Suppressor macrophage treated with lipopolysaccharide for 4 hours (primary cell): ENCODE results near the gene RABEP2.
"Not testable (repeated sequence)": the region's sequence is repeated elsewhere in the genome, so short reads cannot be mapped to it uniquely, and the experiment has no call there.

Source experiments
- DNase-seq: peaks from one replicate; pipeline ENCODE4 v3.0.0-alpha.2; 2020

The RABEP2 gene

GRCh38 chr16:28876973-28877654 is 47.9 kb downstream of the RABEP2 start:
- DNase-seq, result no peak

- no peak for DNase-seq
These were observed 48.9 kb downstream of the RABEP2 start for GRCh38 chr16:28876019-28876659.

GRCh38 chr16:28875134-28876018 is 49.7 kb downstream of the RABEP2 start:
- no peak for DNase-seq

- DNase-seq, result no peak
These were observed 50.6 kb downstream of the RABEP2 start for GRCh38 chr16:28874406-28874805.

GRCh38 chr16:28873543-28874201 is 51.4 kb downstream of the RABEP2 start:
- peak; percentile 61 for DNase-seq

DNA sequence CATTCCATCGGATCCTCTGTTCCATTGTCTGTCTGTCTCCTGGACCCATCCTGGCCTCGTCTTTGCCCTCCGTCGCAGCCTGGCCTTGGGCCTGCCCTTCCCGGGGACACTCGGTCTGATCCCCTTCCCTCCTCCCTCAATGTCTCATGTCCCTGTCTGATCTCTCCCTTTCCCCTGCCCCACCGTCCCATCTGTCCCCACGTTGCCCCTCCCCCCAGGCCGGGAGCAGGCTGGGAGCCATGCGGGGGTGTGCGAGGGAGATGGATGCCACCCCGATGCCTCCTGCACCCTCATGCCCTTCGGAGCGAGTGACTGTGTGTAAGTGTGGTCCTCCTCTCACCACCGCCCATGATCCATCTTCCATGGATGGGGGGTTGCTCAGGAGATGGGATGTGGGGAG is 52.1 kb downstream of the RABEP2 start:
- DNase-seq, result no peak

- DNase-seq, result no peak
These were observed 55.8 kb downstream of the RABEP2 start for GRCh38 chr16:28869201-28869600.

GRCh38 chr16:28867646-28868045 is 57.4 kb downstream of the RABEP2 start:
- not testable (repeated sequence) for DNase-seq

DNA sequence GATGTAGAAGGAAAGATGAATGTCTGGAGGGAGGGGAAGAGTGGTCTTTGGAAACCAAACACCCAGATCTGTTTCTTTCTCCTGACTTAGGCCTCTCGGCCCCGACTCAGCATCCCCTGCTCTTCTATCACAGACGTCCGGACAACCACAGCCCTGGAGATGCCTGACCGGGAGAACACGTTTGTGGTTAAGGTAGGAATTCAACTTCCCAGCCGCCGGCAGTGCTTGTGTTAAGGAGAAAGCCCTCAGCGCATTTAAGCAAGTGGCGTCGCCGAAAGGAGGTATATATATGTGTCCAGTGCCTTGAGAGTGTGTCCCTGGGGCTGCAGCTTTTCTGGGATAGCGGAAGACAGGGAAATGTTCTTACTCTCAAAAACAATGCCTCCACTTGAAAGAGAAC is 57.8 kb downstream of the RABEP2 start:
- no peak for DNase-seq

DNA sequence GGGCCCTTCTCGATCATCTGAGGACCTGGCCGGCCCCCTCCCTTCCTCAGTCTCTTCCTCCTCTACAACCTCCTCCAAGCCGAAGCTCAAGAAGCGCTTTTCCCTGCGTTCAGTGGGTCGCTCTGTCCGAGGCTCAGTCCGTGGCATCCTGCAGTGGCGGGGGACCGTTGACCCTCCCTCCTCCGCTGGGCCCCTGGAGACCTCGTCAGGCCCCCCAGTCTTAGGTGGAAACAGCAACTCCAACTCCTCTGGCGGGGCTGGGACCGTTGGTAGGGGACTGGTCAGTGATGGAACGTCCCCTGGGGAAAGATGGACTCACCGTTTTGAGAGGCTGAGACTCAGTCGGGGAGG is 58.6 kb downstream of the RABEP2 start:
- no peak for DNase-seq

DNA sequence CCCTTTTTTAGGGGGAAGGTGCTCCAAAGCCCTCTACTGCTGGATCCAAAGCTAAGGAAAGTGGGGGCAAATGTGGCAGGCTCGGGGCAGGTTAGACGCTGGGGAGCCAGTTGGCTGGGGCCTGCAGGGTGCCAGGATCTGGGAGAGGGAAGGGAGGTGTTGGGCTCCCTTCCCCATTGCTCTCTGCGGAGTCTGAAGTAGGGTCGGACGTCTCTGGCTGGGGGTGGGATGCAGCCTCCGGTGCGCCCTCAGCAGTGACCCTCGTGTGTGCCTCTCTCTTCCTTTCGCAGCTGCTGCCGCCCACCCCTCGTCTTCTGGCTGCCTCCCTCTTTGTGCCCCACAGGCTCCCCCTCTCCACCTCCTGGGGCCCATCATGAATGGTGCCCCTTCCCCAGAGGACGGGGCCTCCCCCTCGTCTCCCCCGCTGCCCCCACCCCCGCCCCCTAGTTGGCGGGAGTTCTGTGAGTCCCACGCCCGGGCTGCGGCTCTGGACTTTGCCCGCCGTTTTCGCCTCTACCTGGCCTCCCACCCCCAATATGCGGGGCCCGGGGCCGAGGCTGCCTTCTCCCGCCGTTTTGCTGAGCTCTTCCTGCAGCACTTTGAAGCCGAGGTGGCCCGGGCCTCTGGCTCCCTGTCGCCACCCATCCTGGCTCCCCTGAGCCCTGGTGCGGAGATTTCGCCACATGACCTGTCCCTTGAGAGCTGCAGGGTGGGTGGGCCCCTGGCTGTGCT is 59.1 kb downstream of the RABEP2 start:
- no peak for DNase-seq

DNA sequence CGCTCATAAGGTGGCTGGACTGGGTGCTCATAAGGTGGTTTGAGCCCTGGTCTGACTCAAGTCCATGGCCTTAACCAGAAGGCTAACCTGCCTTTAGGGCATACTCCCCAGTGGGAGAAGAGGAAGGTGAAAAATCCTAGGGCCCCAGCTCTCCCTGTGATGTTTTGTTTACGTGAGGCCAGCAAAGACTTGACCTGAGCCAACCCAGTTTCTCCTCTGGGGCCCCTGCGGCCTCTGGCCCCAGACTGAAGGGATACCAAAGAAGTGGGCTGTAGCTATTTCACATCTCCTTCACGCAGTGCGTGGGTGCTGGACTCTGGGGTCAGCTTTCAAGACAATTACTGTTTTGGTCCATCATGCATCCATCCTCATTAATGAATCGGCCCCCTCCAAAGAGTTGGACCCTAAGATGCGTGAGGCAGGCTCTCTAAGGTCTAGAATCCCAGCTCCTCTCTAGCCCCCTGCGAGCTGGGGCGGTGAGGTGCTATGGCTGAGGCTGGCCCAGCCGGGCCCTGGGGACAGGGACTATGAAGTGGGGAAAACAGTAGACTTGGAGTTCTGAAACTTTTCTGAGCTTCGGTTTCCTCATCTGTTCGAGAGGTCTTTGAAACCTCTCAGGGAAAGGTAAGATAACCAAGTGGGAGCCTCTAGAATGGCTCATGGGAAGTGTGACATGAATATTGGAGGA is 59.9 kb downstream of the RABEP2 start:
- DNase-seq, result no peak

DNA sequence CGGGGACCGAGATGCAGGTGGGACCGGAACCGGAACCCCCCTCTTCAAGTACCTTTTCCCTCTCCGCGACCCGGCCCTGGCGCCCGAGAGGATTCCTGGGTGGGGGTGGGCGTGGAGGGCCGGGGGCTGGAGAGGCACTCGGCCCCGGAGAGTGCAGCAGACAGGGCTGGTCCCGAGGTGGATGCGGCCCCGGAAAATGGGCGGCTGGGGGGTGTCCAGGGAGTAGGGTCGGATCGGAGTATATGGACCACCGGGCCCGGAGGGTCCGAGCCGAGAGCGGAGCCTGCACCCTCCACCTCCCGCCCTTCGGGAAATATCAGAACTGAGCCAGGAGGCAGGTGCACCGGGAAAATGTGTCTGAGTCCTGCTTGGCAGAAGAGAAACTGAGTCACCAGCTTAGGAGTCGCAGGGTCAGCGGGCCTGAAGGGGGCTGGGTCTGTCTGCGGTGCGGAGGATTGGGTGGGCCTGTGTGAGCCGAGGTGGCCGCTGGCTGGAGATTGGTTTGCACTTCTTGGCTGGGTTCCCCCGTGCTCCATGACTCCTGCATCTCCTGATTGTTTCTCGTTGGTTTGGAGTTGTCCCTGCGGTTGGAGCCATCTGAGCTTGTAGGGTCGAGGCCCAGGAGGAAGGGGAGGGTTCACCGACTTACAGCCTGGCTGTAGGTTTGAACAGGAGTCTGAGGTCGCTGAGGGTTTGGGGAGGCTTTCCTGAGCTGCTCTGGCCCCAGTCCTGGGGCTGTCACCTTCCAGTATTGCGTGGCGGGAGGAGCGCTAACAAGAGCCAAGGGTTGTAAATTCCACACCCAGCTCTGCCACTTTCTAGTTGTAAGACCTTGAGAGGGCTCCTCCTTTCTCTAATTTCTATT is 60.9 kb downstream of the RABEP2 start:
- DNase-seq, result peak; percentile 12

DNA sequence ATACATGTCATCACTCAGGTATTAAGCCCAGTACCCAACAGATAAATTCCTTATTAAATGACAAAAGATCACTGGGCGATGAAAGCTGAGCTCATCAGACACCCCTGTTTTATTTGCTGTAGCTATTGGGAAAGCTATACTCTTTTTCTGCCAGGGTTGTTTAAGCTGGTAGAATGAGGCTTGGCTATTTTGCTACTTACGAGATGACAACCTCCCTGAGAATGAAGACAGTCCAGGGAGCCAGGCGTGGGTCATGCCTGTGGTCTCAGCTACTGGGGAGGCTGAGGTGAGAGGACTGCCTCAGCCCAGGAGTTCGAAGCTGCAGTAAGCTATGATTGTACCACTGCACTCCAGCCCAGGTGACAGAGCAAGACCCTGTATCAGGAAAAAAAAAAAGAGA is 65.7 kb downstream of the RABEP2 start:
- no peak for DNase-seq

- DNase-seq, result no peak
These were observed 66.6 kb downstream of the RABEP2 start for GRCh38 chr16:28858421-28858820.
